ENCODE data around the gene KAZN. TPM values are rescaled to one million over a fixed set of nuclear protein-coding genes. Genes with fewer than 3 reads are reported as not detected.

Gene KAZN
- total and polyA plus RNA-seq, 12 donors, result 1.1 to 6.5 (median 1.9) TPM

- peaks cover 0 to 10% (median 0%) of the 10 kb centered on the region in 11 donors for H3K9me3 ChIP-seq
- no peak overlapping the region for H3K27ac ChIP-seq
- H3K4me1 ChIP-seq, result no peaks in the 10 kb centered on the region
- 79 to 86% methylated on average over 17 of the region's 17 CpGs for WGBS, 2 donors
- H3K27me3 ChIP-seq, result peaks cover 0 to 24% (median 7%) of the 10 kb centered on the region in 7 donors
- no peaks in the 10 kb centered on the region for H3K36me3 ChIP-seq
- DNase-seq (no peak), ATAC-seq (no peak)
- TF ChIP-seq CTCF (IDR thresholded peaks at IDR 0.05), result peak in 1 of 9 donors; percentile 7
- no peak overlapping the region for H3K4me3 ChIP-seq
- intact Hi-C loops (cut with DNase I), result no loop called here
Observed at GRCh38 chr1:14571810-14572767, 26.4 kb upstream of the KAZN start.

GRCh38 chr1:14572861-14573260, 25.6 kb upstream of the KAZN start:
- TF ChIP-seq CTCF (IDR thresholded peaks at IDR 0.05), result no peak
- DNase-seq, result no peak
- H3K27ac ChIP-seq, result no peak overlapping the region
- H3K4me1 ChIP-seq, result no peaks in the 10 kb centered on the region
- H3K36me3 ChIP-seq, result no peaks in the 10 kb centered on the region
- no peak overlapping the region for H3K4me3 ChIP-seq
- peaks cover 0 to 8% (median 0%) of the 10 kb centered on the region in 11 donors for H3K9me3 ChIP-seq
- ATAC-seq, result no peak
- peaks cover 0 to 24% (median 7%) of the 10 kb centered on the region in 7 donors for H3K27me3 ChIP-seq
- 75 to 90% methylated on average over 4 of the region's 4 CpGs for WGBS, 2 donors
- intact Hi-C loops (cut with DNase I), result no loop called here

GRCh38 chr1:14576155-14576554, 22.3 kb upstream of the KAZN start:
- H3K4me1 ChIP-seq, result no peaks in the 10 kb centered on the region
- H3K9me3 ChIP-seq, result peaks cover 0 to 6% (median 0%) of the 10 kb centered on the region in 11 donors
- peaks cover 0 to 24% (median 7%) of the 10 kb centered on the region in 7 donors for H3K27me3 ChIP-seq
- intact Hi-C loops (cut with DNase I), result no loop called here
- H3K27ac ChIP-seq, result no peak overlapping the region
- TF ChIP-seq CTCF (IDR thresholded peaks at IDR 0.05), result no peak
- no peak for ATAC-seq
- 96 to 97% methylated on average over 2 of the region's 2 CpGs for WGBS, 2 donors
- no peak for DNase-seq
- no peaks in the 10 kb centered on the region for H3K36me3 ChIP-seq
- no peak overlapping the region for H3K4me3 ChIP-seq

- no peaks in the 10 kb centered on the region for H3K4me1 ChIP-seq
- no peaks in the 10 kb centered on the region for H3K36me3 ChIP-seq
- intact Hi-C loops (cut with DNase I), result no loop called here
- no peak overlapping the region for H3K27ac ChIP-seq
- H3K9me3 ChIP-seq, result peaks cover 0 to 9% (median 0%) of the 10 kb centered on the region in 11 donors
- H3K4me3 ChIP-seq, result no peak overlapping the region
- DNase-seq (no peak), ATAC-seq (no peak)
- H3K27me3 ChIP-seq, result peaks cover 0 to 19% (median 5%) of the 10 kb centered on the region in 7 donors
- 73 to 83% methylated on average over 3 of the region's 3 CpGs for WGBS, 2 donors
- no peak for TF ChIP-seq CTCF (IDR thresholded peaks at IDR 0.05)
Observed at GRCh38 chr1:14577261-14577660, 21.2 kb upstream of the KAZN start.
